GM12878 (cell line): ENCODE data around the gene CDH4. TPM values are rescaled to one million over a fixed set of nuclear protein-coding genes. Genes with fewer than 3 reads are reported as not detected.

ENCODE experiments used
- GABPA ChIP-seq: IDR thresholded peaks from 2 replicates; pipeline ENCODE4 v1.6.1; 2014; ENCODE audit warnings: antibody characterized with exemption, low read depth, mild to moderate bottlenecking, inconsistent platforms
- HCFC1 ChIP-seq: fragments of 150-350 bp; IDR thresholded peaks from 2 replicates; pipeline ENCODE4 v1.6.1; 2014; ENCODE audit warnings: low read length
- NFIC ChIP-seq: IDR thresholded peaks from 2 replicates; pipeline ENCODE4 v1.6.1; 2012; ENCODE audit warnings: low read depth, mild to moderate bottlenecking, inconsistent platforms, low read length, moderate library complexity
- NR2F1 ChIP-seq: fragments of 450-650 bp; conservative IDR thresholded peaks from 2 replicates; pipeline ENCODE4 v1.6.1; 2017; ENCODE audit warnings: mild to moderate bottlenecking
- POLR2A ChIP-seq: IDR thresholded peaks from 2 replicates; pipeline ENCODE4 v1.6.1; 2011; ENCODE audit warnings: low read depth, mild to moderate bottlenecking, low read length
- RELA ChIP-seq: fragments of 450-650 bp; IDR thresholded peaks from 2 replicates; pipeline ENCODE4 v1.8.0; 2014; ENCODE audit warnings: borderline replicate concordance; ENCODE audit not compliant: partially characterized antibody
- RELB ChIP-seq: fragments of 450-650 bp; IDR thresholded peaks from 2 replicates; pipeline ENCODE4 v1.6.1; 2017; ENCODE audit warnings: low read depth, mild to moderate bottlenecking, moderate library complexity
- YY1 ChIP-seq: IDR thresholded peaks from 2 replicates; pipeline ENCODE4 v1.6.1; 2011; ENCODE audit warnings: low read depth, mild to moderate bottlenecking, low read length
- ZBTB4 ChIP-seq: fragments of 450-650 bp; formaldehyde crosslinking; IDR thresholded peaks from 2 replicates; pipeline ENCODE4 v1.4.0; 2022; ENCODE audit warnings: mild to moderate bottlenecking, moderate library complexity
- polyA plus RNA-seq, 11 experiments: library from polyadenylated mRNA; depleted of rRNA in 4 of 11; unstranded in 6 of 11; stranded (reverse) in 5 of 11; fragments of >200 nt; fragmentation: Nextera tagmentation in 4 of 11; fragmentation: Illumina TruSeq in 1 of 11; extraction: Ambion mirVana in 4 of 11; extraction: Trizol in 1 of 11; gene quantifications; 1 replicate in 1 of 11; 2 replicates in 10 of 11; pipeline versions ENCODE4 v1.2.1 to v1.2.3, GENCODE V29; 2011 to 2016; ENCODE audit warnings: inconsistent platforms in 2 of 11, missing spikeins in 2 of 11, low read depth in 1 of 11
- total RNA-seq, 4 experiments: library from RNA; depleted of rRNA in 3 of 4; stranded (reverse); fragments of >200 nt in 3 of 4; fragmentation: Illumina TruSeq in 1 of 4; extraction: Trizol in 1 of 4; gene quantifications; 2 replicates each; pipeline versions ENCODE4 v1.2.1 to v1.2.3, GENCODE V29; 2013 to 2021

The CDH4 gene
- total and polyA plus RNA-seq, 10 of the 15 experiments (the other 5 are each of a cell fraction or from before 2014, with no cell fraction given) = not detected

- no peak for TF ChIP-seq ZBTB4
- no peak for TF ChIP-seq GABPA
- no peak for TF ChIP-seq POLR2A
- TF ChIP-seq HCFC1 = no peak
- TF ChIP-seq RELB = no peak
- no peak for TF ChIP-seq RELA
- TF ChIP-seq NFIC = no peak
- no peak for TF ChIP-seq YY1
- no peak for TF ChIP-seq NR2F1
Observed at GRCh38 chr20:61649860-61650162, 397.8 kb downstream of the CDH4 start (continued).
